SH-SY5Y (cell line): ENCODE data around the gene SLC7A14.

ENCODE experiments used
- GATA2 ChIP-seq: IDR thresholded peaks from 2 replicates; pipeline ENCODE4 v1.6.1; 2011; ENCODE audit warnings: mild to moderate bottlenecking, low read depth, low read length
- GATA3 ChIP-seq: IDR thresholded peaks from 2 replicates; pipeline ENCODE4 v1.6.1; 2011; ENCODE audit warnings: low read depth, mild to moderate bottlenecking, low read length, moderate library complexity

DNA sequence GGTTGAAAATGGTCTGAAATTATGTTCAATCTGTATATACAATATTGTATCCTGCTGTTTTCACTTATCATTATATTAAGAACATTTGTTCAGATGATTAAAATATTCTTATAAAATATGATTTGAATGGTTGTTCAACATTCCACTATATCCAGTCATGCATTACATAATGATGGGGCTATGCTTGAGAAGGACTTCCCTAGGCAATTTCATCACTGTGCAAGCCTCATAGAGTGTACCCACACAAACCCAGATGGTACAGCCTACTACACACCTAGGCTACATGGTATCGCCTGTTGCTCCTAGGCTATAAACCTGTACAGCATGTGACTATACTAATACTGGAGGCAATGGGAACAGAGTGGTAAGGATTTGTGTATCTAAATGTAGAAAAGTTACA, 30.5 kb downstream of the SLC7A14 start:
- TF ChIP-seq GATA2 (no peak), GATA3 (no peak)
